H4 (cell line): Measurements from ENCODE around the gene MAST3. TPM values are rescaled to one million over a fixed set of nuclear protein-coding genes. Genes with fewer than 3 reads are reported as not detected.
A peak's percentile ranks its signal among the peaks of the same experiment; 100 is the strongest.
"Not testable (repeated sequence)": the region's sequence is repeated elsewhere in the genome, so short reads cannot be mapped to it uniquely, and the experiment has no call there.

Experiments
- DNase-seq: peaks from one replicate; pipeline ENCODE4 v3.0.0-alpha.2; 2015; ENCODE audit warnings: low spot score
- total RNA-seq: library from RNA; depleted of rRNA; stranded (reverse); fragments of >200 nt; shearing (Covaris generic); gene quantifications from 2 replicates; pipeline ENCODE4 v1.2.3, GENCODE V29; 2014

Gene MAST3
- total RNA-seq, 1 experiment from 2014 or later: 3.1 TPM

GRCh38 chr19:18086590-18087138 lies 10.9 kb upstream of the MAST3 start, which contains the start of gene IL12RB1:
IL12RB1 (minus strand) TSS chr19:18086934; CDS start chr19:18086823, 111 bp downstream.
- DNase-seq: no peak

- not testable (repeated sequence) for DNase-seq
Measured at GRCh38 chr19:18089096-18089541, 8.5 kb upstream of the MAST3 start.

- DNase-seq: no peak
Measured at GRCh38 chr19:18089726-18090125, 7.9 kb upstream of the MAST3 start.

- DNase-seq: no peak
Measured at GRCh38 chr19:18090545-18091216, 6.9 kb upstream of the MAST3 start.

- no peak for DNase-seq
Measured at GRCh38 chr19:18091217-18091608, 6.4 kb upstream of the MAST3 start.

GRCh38 chr19:18093439-18094161 lies 4.0 kb upstream of the MAST3 start:
- DNase-seq: peak; percentile 58

GRCh38 chr19:18096258-18096657 lies 1.3 kb upstream of the MAST3 start:
- DNase-seq: no peak

- no peak for DNase-seq
Measured at GRCh38 chr19:18097993-18098890, 664 bp downstream of the MAST3 start.

- no peak for DNase-seq
Measured at GRCh38 chr19:18098891-18099622, 1.5 kb downstream of the MAST3 start.

GRCh38 chr19:18099623-18099995 lies 2.0 kb downstream of the MAST3 start:
- no peak for DNase-seq

GRCh38 chr19:18100710-18101109 lies 3.1 kb downstream of the MAST3 start:
- no peak for DNase-seq

- DNase-seq: no peak
Measured at GRCh38 chr19:18101268-18101667, 3.7 kb downstream of the MAST3 start.

GRCh38 chr19:18102916-18103542 lies 5.5 kb downstream of the MAST3 start:
- DNase-seq: no peak

GRCh38 chr19:18104793-18105131 lies 7.2 kb downstream of the MAST3 start:
- no peak for DNase-seq

GRCh38 chr19:18105259-18105658 lies 7.7 kb downstream of the MAST3 start:
- not testable (repeated sequence) for DNase-seq

- no peak for DNase-seq
Measured at GRCh38 chr19:18107235-18107634, 9.7 kb downstream of the MAST3 start.

- DNase-seq: no peak
Measured at GRCh38 chr19:18108897-18109296, 11.3 kb downstream of the MAST3 start.

GRCh38 chr19:18109341-18109732 lies 11.8 kb downstream of the MAST3 start:
- no peak for DNase-seq

GRCh38 chr19:18109733-18110608 lies 12.4 kb downstream of the MAST3 start:
- DNase-seq: no peak
